Activated T-cell treated with anti-CD3 and anti-CD28 coated beads, Interleukin-2, amount 50 U/mL, for 24 hours (primary cell): ENCODE measurements around the gene EN2.

Experiments
- DNase-seq: peaks from one replicate; pipeline ENCODE4 v3.0.0-alpha.2; 2020
- H3K27ac Mint-ChIP-seq: 2 replicates; pipeline ENCODE4 v1.8.0; 2020; ENCODE audit warnings: mild to moderate bottlenecking, mixed read lengths
- H3K27me3 Mint-ChIP-seq: 2 replicates; pipeline ENCODE4 v1.8.0; 2020; ENCODE audit warnings: mixed read lengths
- H3K36me3 Mint-ChIP-seq: 2 replicates; pipeline ENCODE4 v1.8.0; 2020; ENCODE audit warnings: low read depth, mixed read lengths
- H3K4me1 Mint-ChIP-seq: 2 replicates; pipeline ENCODE4 v1.8.0; 2020; ENCODE audit warnings: low read depth, mixed read lengths
- H3K4me3 Mint-ChIP-seq: 2 replicates; pipeline ENCODE4 v1.8.0; 2020; ENCODE audit warnings: mild to moderate bottlenecking, moderate library complexity, mixed read lengths
- H3K9me3 Mint-ChIP-seq: 2 replicates; pipeline ENCODE4 v1.8.0; 2020; ENCODE audit warnings: mixed read lengths

EN2 gene

GRCh38 chr7:155462163-155462735 is 4.3 kb downstream of the EN2 start:
- Mint-ChIP-seq H3K27ac (no peak overlapping the region), H3K9me3 (no peaks in the 10 kb centered on the region), H3K4me3 (no peak overlapping the region), H3K36me3 (no peaks in the 10 kb centered on the region), H3K27me3 (peaks cover 83% of the 10 kb centered on the region), H3K4me1 (peaks cover 24% of the 10 kb centered on the region)
- no peak for DNase-seq

GRCh38 chr7:155463114-155463811 is 5.3 kb downstream of the EN2 start:
- Mint-ChIP-seq H3K4me3 (no peak overlapping the region), H3K27me3 (peaks cover 89% of the 10 kb centered on the region), H3K4me1 (peaks cover 26% of the 10 kb centered on the region), H3K36me3 (no peaks in the 10 kb centered on the region), H3K9me3 (no peaks in the 10 kb centered on the region), H3K27ac (no peak overlapping the region)
- DNase-seq: no peak

GRCh38 chr7:155464183-155464582 is 6.3 kb downstream of the EN2 start:
- Mint-ChIP-seq H3K4me3 (no peak overlapping the region), H3K9me3 (no peaks in the 10 kb centered on the region), H3K4me1 (peaks cover 28% of the 10 kb centered on the region), H3K27me3 (peaks cover 96% of the 10 kb centered on the region), H3K27ac (no peak overlapping the region), H3K36me3 (no peaks in the 10 kb centered on the region)
- no peak for DNase-seq

- no peak for DNase-seq
- no peak overlapping the region for H3K4me3 Mint-ChIP-seq
- peaks cover 22% of the 10 kb centered on the region for H3K4me1 Mint-ChIP-seq
- no peaks in the 10 kb centered on the region for H3K9me3 Mint-ChIP-seq
- H3K27me3 Mint-ChIP-seq: peaks cover 96% of the 10 kb centered on the region
- H3K36me3 Mint-ChIP-seq: no peaks in the 10 kb centered on the region
- no peak overlapping the region for H3K27ac Mint-ChIP-seq
Observed at GRCh38 chr7:155464948-155465739, 7.2 kb downstream of the EN2 start.

- H3K36me3 Mint-ChIP-seq: no peaks in the 10 kb centered on the region
- no peak overlapping the region for H3K27ac Mint-ChIP-seq
- no peak for DNase-seq
- peaks cover 96% of the 10 kb centered on the region for H3K27me3 Mint-ChIP-seq
- H3K4me3 Mint-ChIP-seq: no peak overlapping the region
- H3K9me3 Mint-ChIP-seq: no peaks in the 10 kb centered on the region
- H3K4me1 Mint-ChIP-seq: peaks cover 22% of the 10 kb centered on the region
Observed at GRCh38 chr7:155465761-155466141, 7.8 kb downstream of the EN2 start.

- H3K27me3 Mint-ChIP-seq: peaks cover 96% of the 10 kb centered on the region
- H3K4me3 Mint-ChIP-seq: peak overlapping the region; percentile 8
- H3K9me3 Mint-ChIP-seq: no peaks in the 10 kb centered on the region
- H3K27ac Mint-ChIP-seq: no peak overlapping the region
- peaks cover 25% of the 10 kb centered on the region for H3K4me1 Mint-ChIP-seq
- H3K36me3 Mint-ChIP-seq: no peaks in the 10 kb centered on the region
- DNase-seq: no peak
Observed at GRCh38 chr7:155466142-155466813, 8.3 kb downstream of the EN2 start.

GRCh38 chr7:155466814-155467733 is 9.1 kb downstream of the EN2 start:
- H3K4me3 Mint-ChIP-seq: peak overlapping the region; percentile 8
- H3K27ac Mint-ChIP-seq: no peak overlapping the region
- no peaks in the 10 kb centered on the region for H3K9me3 Mint-ChIP-seq
- DNase-seq: peak; percentile 62
- H3K27me3 Mint-ChIP-seq: peaks cover 96% of the 10 kb centered on the region
- H3K4me1 Mint-ChIP-seq: peaks cover 26% of the 10 kb centered on the region
- no peaks in the 10 kb centered on the region for H3K36me3 Mint-ChIP-seq

- H3K4me1 Mint-ChIP-seq: peaks cover 29% of the 10 kb centered on the region
- no peaks in the 10 kb centered on the region for H3K9me3 Mint-ChIP-seq
- peaks cover 96% of the 10 kb centered on the region for H3K27me3 Mint-ChIP-seq
- H3K4me3 Mint-ChIP-seq: no peak overlapping the region
- DNase-seq: no peak
- H3K36me3 Mint-ChIP-seq: no peaks in the 10 kb centered on the region
- no peak overlapping the region for H3K27ac Mint-ChIP-seq
Observed at GRCh38 chr7:155467846-155468784, 10.2 kb downstream of the EN2 start.

GRCh38 chr7:155468785-155469148 is 10.8 kb downstream of the EN2 start:
- no peaks in the 10 kb centered on the region for H3K9me3 Mint-ChIP-seq
- H3K36me3 Mint-ChIP-seq: no peaks in the 10 kb centered on the region
- H3K4me1 Mint-ChIP-seq: peaks cover 29% of the 10 kb centered on the region
- no peak overlapping the region for H3K4me3 Mint-ChIP-seq
- no peak for DNase-seq
- H3K27me3 Mint-ChIP-seq: peaks cover 96% of the 10 kb centered on the region
- no peak overlapping the region for H3K27ac Mint-ChIP-seq

GRCh38 chr7:155469311-155470185 is 11.6 kb downstream of the EN2 start:
- peaks cover 29% of the 10 kb centered on the region for H3K4me1 Mint-ChIP-seq
- no peak overlapping the region for H3K27ac Mint-ChIP-seq
- no peak overlapping the region for H3K4me3 Mint-ChIP-seq
- H3K9me3 Mint-ChIP-seq: no peaks in the 10 kb centered on the region
- no peaks in the 10 kb centered on the region for H3K36me3 Mint-ChIP-seq
- H3K27me3 Mint-ChIP-seq: peaks cover 97% of the 10 kb centered on the region
- DNase-seq: no peak

GRCh38 chr7:155470186-155470487 is 12.2 kb downstream of the EN2 start:
- H3K4me1 Mint-ChIP-seq: peaks cover 26% of the 10 kb centered on the region
- DNase-seq: no peak
- peaks cover 97% of the 10 kb centered on the region for H3K27me3 Mint-ChIP-seq
- no peaks in the 10 kb centered on the region for H3K9me3 Mint-ChIP-seq
- H3K4me3 Mint-ChIP-seq: no peak overlapping the region
- H3K27ac Mint-ChIP-seq: no peak overlapping the region
- H3K36me3 Mint-ChIP-seq: no peaks in the 10 kb centered on the region

- Mint-ChIP-seq H3K36me3 (no peaks in the 10 kb centered on the region), H3K4me3 (no peak overlapping the region), H3K4me1 (peaks cover 21% of the 10 kb centered on the region), H3K27me3 (peaks cover 97% of the 10 kb centered on the region), H3K9me3 (no peaks in the 10 kb centered on the region), H3K27ac (no peak overlapping the region)
- DNase-seq: no peak
Observed at GRCh38 chr7:155470686-155471638, 13.0 kb downstream of the EN2 start.
